Activated T-helper 1 cell treated with Interleukin-2 at 50 U/mL for 16 hours (primary cell): ENCODE data around the gene TMEM176B.

Experiments used
- DNase-seq: peaks from one replicate; pipeline ENCODE4 v3.0.0-alpha.2; 2020; ENCODE audit warnings: low read depth

TMEM176B gene

GRCh38 chr7:150751702-150752101, 48.5 kb downstream of the TMEM176B start:
- no peak for DNase-seq

GRCh38 chr7:150748376-150748775, 51.8 kb downstream of the TMEM176B start:
- no peak for DNase-seq

GRCh38 chr7:150746921-150747320, 53.2 kb downstream of the TMEM176B start:
- no peak for DNase-seq

GRCh38 chr7:150745876-150746275, 54.3 kb downstream of the TMEM176B start:
- DNase-seq = no peak

- DNase-seq = no peak
These were observed 55.1 kb downstream of the TMEM176B start for GRCh38 chr7:150745086-150745485.

- DNase-seq = no peak
These were observed 56.0 kb downstream of the TMEM176B start for GRCh38 chr7:150744041-150744656.

GRCh38 chr7:150742286-150742968, 57.7 kb downstream of the TMEM176B start:
- no peak for DNase-seq
